ENCODE results near the gene MUC21. TPM values are rescaled to one million over a fixed set of nuclear protein-coding genes. Genes with fewer than 3 reads are reported as not detected.

MUC21 gene
- total and polyA plus RNA-seq, 9 of the 15 experiments (the other 6 are each of a cell fraction or from before 2014, with no cell fraction given), result not detected

GRCh38 chr6:31008165-31008564 is 24.6 kb downstream of the MUC21 start:
- Histone ChIP-seq H3K9me1 (ENCODE audit: control insufficient read depth, insufficient read depth, low read length) (no peaks in the 10 kb centered on the region), H4K20me1 (replicated peaks; ENCODE audit: control insufficient read depth, insufficient read depth, low read length) (no peaks in the 10 kb centered on the region), H3K27ac (ENCODE audit: extremely low read depth, low read depth, low read length) (no peak overlapping the region), H3K36me3 (ENCODE audit: control insufficient read depth, insufficient read depth, low read length) (no peaks in the 10 kb centered on the region), H3K27me3 (ENCODE audit: control insufficient read depth in 2 of 2, insufficient read depth in 2 of 2, low read length in 2 of 2) (peaks cover 42% of the 10 kb centered on the region in 2 experiments), H3K9me3 (replicated peaks; ENCODE audit: control insufficient read depth, insufficient read depth, low read depth, low read length) (no peaks in the 10 kb centered on the region), H3K4me1 (replicated peaks in 1 of 2; ENCODE audit: control insufficient read depth in 2 of 2, insufficient read depth in 2 of 2, low read length in 2 of 2) (no peaks in the 10 kb centered on the region), H3K9ac (ENCODE audit: insufficient read depth in 1 of 2, low read depth in 2 of 2, low read length in 2 of 2) (no peak overlapping the region), H2AFZ (ENCODE audit: low read depth, low read length) (no peak overlapping the region), H3K79me2 (ENCODE audit: control insufficient read depth, insufficient read depth, low read length) (no peaks in the 10 kb centered on the region), H3K4me3 (no peak overlapping the region), H3K4me2 (ENCODE audit: insufficient read depth, low read length) (no peak overlapping the region)
- WGBS (ENCODE audit: insufficient coverage, low coverage, missing lambda C conversion rate), result 0% methylated on average over 4 of the region's 4 CpGs
- in situ Hi-C loops (cut with MboI) (no loop called here), intact Hi-C loops (cut with micrococcal nuclease) (no loop called here)
- DNase-seq (ENCODE audit: extremely low read depth in 1 of 4, low spot score in 3 of 4), result no peak
- FAIRE-seq, result no peak
- ChIA-PET POLR2A (interaction anchor here (1.1 to 1.5 kb wide), 2 partner anchors 8 to 13 kb away, joined by 3 read pairs; no protein-coding TSS in a partner anchor), CTCF (ENCODE audit: low intra/inter-chr PET ratio) (interaction anchor here (0.6 kb wide), 1 partner anchor 185 kb away, joined by 3 read pairs; no protein-coding TSS in a partner anchor)
- peak; percentile 35; the same call in 1 of the 3 replicates for ATAC-seq
- BruUV-seq (replicated peaks), result no TSS peak
- TF ChIP-seq ZNF830 (CRISPR knock-in tag; IDR thresholded peaks at IDR 0.05) (no peak), ELK1 (CRISPR knock-in tag; IDR thresholded peaks at IDR 0.05) (no peak), CTCF (IDR thresholded peaks at IDR 0.05 in 2 of 3, conservative IDR thresholded peaks at IDR 0.05 in 1 of 3; ENCODE audit: insufficient read depth in 2 of 3, low read depth in 1 of 3, low read length in 3 of 3) (peak; percentile 14 to 26 (median 23); a peak in 3 of 6 replicates), RBM34 (IDR thresholded peaks at IDR 0.05; ENCODE audit: borderline replicate concordance, insufficient read depth, low read length) (no peak), ARID3A (IDR thresholded peaks at IDR 0.05; ENCODE audit: borderline replicate concordance, low read depth, low read length) (no peak), ZKSCAN3 (CRISPR knock-in tag; IDR thresholded peaks at IDR 0.05) (no peak), SNRNP70 (optimal IDR thresholded peaks at IDR 0.05; ENCODE audit: low read depth, low read length) (no peak)
